Measurements from ENCODE around the gene INS. TPM values are rescaled to one million over a fixed set of nuclear protein-coding genes. Genes with fewer than 3 reads are reported as not detected.

The INS gene
- total and polyA plus RNA-seq, 10 of the 15 experiments (the other 5 are each of a cell fraction or from before 2014, with no cell fraction given), result not detected

DNA sequence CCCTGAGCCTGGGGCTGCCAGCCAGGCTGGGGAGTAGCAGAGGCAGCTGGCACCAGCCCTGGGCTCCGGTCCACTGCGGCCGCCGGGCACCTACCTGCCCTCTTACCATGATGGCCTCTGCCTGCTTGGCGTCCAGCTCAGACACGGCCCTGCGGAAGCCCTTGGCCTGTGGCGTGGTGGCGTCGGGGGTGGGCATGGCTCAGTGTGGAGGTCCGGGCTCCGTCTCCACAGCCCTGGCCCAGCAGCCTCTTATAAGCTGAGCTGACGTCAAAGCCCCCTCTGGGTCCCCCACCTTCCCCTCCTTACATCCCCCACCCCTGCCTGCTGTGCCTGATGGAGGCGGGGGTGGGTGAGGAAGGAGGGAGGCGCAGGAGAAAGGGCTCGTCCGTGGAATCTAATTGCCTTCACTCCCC is 10.6 kb upstream of the INS start, which contains the start of gene TH (continued):
- TF ChIP-seq, protein P1, sequence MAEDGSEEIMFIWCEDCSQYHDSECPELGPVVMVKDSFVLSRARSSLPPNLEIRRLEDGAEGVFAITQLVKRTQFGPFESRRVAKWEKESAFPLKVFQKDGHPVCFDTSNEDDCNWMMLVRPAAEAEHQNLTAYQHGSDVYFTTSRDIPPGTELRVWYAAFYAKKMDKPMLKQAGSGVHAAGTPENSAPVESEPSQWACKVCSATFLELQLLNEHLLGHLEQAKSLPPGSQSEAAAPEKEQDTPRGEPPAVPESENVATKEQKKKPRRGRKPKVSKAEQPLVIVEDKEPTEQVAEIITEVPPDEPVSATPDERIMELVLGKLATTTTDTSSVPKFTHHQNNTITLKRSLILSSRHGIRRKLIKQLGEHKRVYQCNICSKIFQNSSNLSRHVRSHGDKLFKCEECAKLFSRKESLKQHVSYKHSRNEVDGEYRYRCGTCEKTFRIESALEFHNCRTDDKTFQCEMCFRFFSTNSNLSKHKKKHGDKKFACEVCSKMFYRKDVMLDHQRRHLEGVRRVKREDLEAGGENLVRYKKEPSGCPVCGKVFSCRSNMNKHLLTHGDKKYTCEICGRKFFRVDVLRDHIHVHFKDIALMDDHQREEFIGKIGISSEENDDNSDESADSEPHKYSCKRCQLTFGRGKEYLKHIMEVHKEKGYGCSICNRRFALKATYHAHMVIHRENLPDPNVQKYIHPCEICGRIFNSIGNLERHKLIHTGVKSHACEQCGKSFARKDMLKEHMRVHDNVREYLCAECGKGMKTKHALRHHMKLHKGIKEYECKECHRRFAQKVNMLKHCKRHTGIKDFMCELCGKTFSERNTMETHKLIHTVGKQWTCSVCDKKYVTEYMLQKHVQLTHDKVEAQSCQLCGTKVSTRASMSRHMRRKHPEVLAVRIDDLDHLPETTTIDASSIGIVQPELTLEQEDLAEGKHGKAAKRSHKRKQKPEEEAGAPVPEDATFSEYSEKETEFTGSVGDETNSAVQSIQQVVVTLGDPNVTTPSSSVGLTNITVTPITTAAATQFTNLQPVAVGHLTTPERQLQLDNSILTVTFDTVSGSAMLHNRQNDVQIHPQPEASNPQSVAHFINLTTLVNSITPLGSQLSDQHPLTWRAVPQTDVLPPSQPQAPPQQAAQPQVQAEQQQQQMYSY (CRISPR knock-in tag; IDR thresholded peaks at IDR 0.05), result no peak

DNA sequence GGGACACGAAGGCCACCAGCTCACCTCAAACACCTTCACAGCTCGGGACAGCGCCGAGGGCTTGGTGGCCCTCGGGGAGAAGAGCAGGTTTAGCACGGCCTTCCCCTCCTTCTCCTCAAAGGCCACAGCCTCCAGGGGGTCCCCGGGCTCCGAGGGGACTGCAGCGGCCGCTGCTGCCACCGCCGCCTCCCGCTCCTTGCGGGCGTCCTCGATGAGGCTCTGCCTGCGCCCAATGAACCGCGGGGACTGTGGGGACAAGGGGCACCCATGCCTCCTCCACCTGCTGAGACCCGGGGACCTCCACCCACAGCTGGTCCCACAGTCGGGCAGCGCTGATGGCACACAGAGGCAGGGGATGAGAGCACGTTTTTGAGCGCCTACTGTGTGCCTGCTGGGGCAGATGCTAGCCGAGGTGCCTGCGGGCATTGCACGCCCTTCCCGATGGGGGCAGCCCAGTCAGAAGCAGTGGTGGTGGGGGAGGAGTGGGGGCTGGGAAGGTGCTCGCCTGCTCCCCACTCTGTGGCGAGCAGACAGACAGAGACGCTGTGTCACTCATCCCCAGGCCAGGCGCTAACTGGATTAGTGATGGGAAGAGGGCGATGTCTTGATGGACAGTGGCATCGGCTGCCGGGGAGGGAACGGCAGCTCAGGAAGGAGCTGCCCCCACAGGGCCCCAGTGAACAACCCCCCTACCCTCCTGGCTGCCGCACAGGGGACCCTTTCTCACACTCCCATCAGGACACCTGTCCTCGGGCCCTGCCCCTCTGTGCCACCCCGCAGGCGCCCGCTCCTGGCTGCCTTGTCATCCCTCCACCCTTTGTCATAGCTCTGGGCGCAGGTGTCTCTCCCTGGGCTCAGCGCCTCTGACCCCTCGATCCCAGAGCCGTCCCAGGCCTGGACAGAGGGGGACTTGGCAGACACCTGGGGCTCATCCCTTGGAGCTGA is 8.9 kb upstream of the INS start:
- ChIA-PET POLR2A (no interaction called here), RAD21 (ENCODE audit: unreplicated experiment) (no interaction called here), CTCF (interaction anchor here (0.7 to 1.9 kb wide), 2 partner anchors 18 to 251 kb away, joined by 3 to 7 read pairs; no protein-coding TSS in a partner anchor), SMC1A (ENCODE audit: uncharacterized antibody, unreplicated experiment) (no interaction called here)
- Histone ChIP-seq H3K4me3 (no peak overlapping the region), H3K27me3 (replicated peaks in 1 of 2; ENCODE audit: control insufficient read depth in 2 of 2, insufficient read depth in 2 of 2, low read length in 1 of 2) (no peaks in the 10 kb centered on the region), H3K36me3 (ENCODE audit: control insufficient read depth in 2 of 2, insufficient read depth in 2 of 2, low read length in 1 of 2) (no peaks in the 10 kb centered on the region), H3K4me1 (ENCODE audit: control insufficient read depth, insufficient read depth, low read length) (no peaks in the 10 kb centered on the region), H3K27ac (ENCODE audit: control insufficient read depth, insufficient read depth) (no peak overlapping the region), H3K4me2 (ENCODE audit: control insufficient read depth, insufficient read depth) (no peak overlapping the region), H4K20me1 (ENCODE audit: control insufficient read depth, insufficient read depth) (no peaks in the 10 kb centered on the region), H3K9me3 (replicated peaks; ENCODE audit: control insufficient read depth, insufficient read depth, low read length) (no peaks in the 10 kb centered on the region), H3K79me2 (ENCODE audit: control insufficient read depth, insufficient read depth, low read length) (no peaks in the 10 kb centered on the region), H3K9ac (ENCODE audit: control insufficient read depth, insufficient read depth, low read length) (no peak overlapping the region), H2AFZ (ENCODE audit: control insufficient read depth, low read depth, low read length) (no peak overlapping the region)
- 32% methylated on average over 41 of the region's 45 CpGs for WGBS (ENCODE audit: insufficient coverage, insufficient replicate concordance, low lambda C conversion rate, missing lambda C conversion rate)
- TF ChIP-seq SUZ12 (IDR thresholded peaks at IDR 0.05; ENCODE audit: unreplicated experiment) (no peak), RUNX3 (IDR thresholded peaks at IDR 0.05; ENCODE audit: low read length) (no peak)
- BruUV-seq (replicated peaks), result no TSS peak
- FAIRE-seq (no peak), DNase-seq (ENCODE audit: low read depth, low spot score) (no peak), ATAC-seq (no peak)
- intact Hi-C loops (cut with micrococcal nuclease; ENCODE audit: unreplicated experiment) (no loop called here), in situ Hi-C loops (cut with MboI) (no loop called here)
